Measurements from ENCODE around the gene TMEM45A.
"Not testable (repeated sequence)": the region's sequence is repeated elsewhere in the genome, so short reads cannot be mapped to it uniquely, and the experiment has no call there.

The TMEM45A gene, protein sequence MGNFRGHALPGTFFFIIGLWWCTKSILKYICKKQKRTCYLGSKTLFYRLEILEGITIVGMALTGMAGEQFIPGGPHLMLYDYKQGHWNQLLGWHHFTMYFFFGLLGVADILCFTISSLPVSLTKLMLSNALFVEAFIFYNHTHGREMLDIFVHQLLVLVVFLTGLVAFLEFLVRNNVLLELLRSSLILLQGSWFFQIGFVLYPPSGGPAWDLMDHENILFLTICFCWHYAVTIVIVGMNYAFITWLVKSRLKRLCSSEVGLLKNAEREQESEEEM

DNA sequence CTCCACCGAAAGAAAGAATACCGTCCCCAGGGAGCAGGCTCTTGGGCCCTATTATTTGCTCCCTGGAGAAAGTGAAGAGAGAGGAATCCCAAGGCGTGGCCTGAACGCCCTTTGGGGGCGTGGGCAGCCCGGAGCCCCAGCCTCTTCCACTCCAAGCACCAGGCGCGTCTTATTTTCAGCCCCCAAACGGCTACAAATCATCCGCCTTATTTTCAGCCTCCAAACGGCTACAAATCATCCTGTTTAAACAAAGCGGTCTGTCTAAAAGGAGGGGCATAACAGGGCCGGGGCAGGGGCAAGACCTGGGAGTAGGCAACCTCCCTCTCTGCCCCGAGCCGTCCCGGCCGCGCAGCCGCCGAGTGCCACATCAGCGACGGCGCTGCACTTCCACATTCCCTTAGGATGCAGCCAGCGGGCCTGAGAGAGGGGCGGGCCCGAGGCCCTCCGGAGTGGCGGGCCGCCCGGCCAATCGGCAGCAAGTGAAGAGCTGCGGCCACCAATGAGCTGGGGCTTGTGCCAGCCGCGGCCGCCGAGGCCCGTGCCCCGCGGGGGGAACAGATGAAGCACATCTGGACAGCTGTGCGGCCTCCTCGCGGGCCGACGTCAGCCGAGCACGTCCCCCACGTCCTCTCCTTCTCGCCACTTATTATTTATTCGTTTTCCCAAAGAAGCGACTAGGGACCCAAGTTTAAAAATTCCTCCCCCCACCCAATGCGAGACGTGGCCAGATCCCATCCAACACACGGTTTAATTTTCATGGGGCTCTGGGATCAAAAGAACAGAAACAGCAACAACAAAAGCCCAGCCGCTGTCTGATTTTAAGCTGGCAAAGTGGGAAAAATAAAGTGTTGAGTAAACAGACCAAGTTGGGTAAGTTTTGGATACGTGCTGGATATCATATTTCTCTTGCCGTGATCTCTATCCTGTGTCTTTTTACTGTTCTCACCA, at the start of gene TMEM45A:
TMEM45A (plus strand) TSS at position 561 of the 948 bp plus-strand sequence. CDS start 62,593 bp downstream, outside the sequence.
- DNase-seq, result peak; percentile 59

DNA sequence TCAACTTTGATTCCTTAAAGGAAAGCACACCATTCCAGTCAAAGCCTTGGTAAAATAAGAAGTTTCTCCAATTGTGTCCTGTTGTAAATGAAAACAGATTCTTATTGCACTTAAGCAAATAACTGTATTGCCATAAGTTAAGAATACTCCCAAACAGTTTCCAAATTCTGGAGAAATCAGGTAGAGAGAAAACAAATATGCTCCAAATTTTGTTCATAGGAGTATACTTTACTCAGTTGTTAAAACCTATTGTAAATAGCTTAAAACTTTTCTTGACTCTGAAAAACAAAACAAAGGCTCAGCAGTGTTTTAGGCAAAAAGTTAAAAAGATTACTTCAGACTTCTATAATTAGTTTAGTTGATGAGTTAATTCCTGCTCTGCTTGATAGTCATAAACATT, 48.7 kb upstream of the TMEM45A start:
- no peak for DNase-seq

DNA sequence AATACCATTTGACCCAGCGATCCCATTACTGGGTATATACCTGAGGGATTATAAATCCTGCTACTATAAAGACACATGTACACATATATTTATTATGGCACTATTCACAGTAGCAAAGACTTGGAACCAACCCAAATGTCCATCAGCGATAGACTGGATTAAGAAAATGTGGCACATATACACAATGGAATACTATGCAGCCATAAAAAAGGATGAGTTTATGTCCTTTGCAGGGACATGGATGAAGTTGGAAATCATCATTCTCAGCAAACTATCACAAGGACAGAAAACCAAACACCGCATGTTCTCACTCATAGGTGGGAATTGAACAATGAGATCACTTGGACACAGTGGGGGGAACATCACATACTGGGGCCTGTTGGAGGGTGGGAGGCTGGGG, 45.4 kb upstream of the TMEM45A start:
- not testable (repeated sequence) for DNase-seq

DNA sequence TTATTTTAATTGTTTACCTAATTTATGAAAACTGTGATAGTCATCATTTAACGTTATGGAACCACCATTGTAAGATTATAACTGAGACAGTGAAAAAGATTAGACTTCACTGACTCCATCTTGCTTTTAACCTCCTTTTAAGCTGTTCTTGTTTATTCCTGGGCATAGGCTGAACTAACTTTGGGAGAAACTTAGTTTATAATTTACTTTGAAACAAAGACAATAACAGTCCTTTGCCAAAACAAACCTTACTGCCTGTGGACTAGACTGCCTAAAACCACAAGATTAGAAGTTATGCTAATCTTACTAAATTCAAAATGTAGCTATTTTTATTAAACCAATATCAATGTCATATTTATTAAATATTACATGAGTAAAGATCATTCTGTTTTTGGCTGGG, 44.3 kb upstream of the TMEM45A start:
- no peak for DNase-seq

DNA sequence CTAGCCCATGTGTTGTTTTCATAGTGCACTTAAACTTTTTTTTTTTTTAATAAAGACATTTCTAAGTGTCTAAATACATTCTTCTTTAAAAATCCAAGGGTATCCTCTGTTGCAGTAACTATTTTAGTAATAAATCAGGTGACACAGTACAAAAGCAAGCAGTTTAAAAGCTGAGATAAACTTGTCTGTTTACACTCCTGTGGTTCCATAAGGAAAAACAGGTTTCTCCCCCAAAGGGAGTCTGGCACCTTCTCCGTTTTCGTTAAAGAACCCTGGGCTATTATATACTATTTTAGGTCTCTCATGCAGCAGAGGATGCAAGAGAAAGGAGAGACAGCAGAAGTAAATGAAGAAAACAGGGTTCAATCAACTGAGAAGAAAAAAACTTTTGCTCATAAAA, 43.2 kb upstream of the TMEM45A start:
- no peak for DNase-seq

DNA sequence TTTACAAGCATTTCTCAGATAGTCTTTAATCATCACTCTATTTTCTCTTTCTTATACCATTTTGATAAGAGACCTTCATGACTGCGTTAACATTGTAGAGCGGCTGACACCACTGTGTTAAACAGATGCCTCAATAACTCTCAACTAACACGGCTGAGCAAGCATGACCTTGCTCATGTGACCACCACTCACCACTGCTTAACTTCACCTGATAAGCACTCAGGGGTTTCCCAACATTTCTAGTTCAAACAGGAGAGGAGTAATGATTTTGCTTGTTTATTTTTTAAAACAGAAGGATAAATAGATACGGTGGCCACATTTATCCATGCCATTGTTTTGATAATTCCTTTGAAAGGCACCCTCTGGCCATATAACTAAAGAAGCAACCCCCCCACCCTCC, 37.7 kb upstream of the TMEM45A start:
- DNase-seq, result no peak

DNA sequence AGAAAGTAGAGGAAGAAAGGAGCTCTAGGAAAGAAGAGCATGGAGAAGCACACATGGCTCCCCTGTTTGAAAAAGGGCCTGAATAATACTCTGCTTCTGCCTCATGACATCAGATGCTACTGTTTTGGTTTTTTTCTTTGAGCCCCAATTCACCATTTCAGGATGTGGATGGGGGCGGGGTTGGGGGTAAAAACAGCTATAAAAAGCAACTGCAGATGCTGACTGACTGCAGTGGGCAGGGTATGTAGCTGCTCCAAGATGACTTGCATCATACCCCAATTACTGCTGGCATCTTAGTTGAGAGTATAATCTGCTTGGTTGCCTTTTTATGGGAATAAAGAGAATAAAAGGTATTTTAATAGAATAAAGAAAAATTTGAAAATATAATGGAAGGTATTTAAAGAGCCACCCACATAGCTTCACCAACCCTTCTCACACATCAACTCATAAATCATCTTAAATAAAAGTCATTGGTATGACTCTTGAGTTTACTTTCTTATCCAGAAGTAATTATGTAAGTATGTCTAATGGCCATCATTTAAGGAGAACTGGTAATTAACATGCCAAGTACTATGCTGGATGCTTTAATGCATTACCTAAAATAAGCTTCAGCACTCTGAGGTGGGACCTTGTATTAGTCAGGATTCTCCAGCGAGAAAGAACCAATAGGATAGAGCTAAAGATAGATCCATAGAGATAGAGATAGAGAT, 36.4 kb upstream of the TMEM45A start:
- DNase-seq, result no peak

DNA sequence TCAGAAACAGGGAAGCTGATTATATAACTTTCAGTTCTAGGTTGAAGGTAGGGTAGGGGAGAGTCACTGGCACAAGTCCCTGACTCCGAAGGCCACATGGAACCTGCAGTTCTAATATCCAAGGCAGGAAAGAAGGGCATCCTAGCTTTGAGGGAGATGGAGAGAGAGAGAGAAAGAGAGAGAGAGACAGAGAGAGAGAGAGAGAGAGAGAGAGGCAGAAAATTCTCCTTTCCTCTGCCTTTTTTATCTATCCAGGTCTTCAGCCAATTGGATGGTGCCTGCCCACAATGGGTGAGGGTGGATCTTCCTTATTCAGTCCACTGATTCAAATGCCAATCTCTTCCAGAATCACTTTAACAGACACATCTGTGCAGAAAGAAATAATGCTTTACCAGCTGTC, 35.7 kb upstream of the TMEM45A start:
- no peak for DNase-seq

DNA sequence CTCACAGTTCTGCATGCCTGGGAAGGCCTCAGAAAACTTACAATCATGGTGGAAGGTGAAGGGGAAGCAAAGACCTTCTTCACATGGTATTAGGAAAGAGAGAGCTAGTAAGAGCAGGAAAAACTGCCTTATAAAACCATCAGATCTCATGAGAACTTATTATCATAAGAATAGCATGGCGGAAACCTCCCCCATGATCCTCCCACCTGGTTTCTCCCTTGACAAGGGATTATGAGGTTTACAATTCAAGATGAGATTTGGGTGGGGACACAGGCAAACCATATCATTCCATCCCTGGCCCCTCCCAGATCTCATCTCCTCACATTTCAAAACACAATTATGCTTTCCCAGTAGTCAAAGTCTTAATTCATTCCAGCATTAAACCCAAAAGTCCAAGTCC, 34.6 kb upstream of the TMEM45A start:
- DNase-seq, result no peak

DNA sequence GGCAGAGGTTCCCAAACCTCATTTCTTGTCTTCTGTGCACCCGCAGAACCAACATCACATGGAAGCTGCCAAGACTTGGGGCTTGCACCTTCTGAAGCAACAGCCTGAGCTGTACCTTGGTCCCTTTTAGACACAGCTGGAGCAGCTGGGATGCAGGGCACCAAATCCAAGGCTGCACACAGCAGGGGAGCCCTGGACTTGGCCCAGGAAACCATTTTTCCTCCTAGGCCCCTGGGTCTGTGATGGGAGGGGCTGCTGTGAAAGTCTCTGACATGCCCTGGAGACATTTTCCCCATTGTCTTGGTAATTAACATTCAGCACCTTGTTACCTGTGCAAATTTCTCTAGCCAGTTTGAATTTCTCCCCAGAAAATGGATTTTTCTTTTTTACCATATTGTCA, 33.6 kb upstream of the TMEM45A start:
- DNase-seq, result no peak

DNA sequence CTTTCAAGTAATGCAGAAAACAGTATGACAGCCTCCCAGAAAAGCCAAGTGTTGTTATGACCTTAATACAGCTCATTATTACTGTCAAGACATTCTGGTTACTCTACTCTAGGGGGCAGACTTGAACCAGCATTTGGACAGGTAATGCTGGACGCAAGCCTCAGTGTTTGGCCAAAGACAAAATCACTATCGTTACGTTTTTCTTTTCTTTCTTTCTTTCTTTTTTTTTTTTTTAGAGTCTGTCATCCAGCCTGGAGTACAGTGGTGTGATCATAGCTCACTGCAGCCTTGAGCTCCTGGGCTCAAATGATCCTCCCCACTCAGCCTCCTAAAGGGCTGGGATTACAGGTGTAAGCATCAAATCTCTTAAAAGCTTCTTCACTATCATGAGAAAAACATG, 29.4 kb upstream of the TMEM45A start:
- DNase-seq, result no peak

DNA sequence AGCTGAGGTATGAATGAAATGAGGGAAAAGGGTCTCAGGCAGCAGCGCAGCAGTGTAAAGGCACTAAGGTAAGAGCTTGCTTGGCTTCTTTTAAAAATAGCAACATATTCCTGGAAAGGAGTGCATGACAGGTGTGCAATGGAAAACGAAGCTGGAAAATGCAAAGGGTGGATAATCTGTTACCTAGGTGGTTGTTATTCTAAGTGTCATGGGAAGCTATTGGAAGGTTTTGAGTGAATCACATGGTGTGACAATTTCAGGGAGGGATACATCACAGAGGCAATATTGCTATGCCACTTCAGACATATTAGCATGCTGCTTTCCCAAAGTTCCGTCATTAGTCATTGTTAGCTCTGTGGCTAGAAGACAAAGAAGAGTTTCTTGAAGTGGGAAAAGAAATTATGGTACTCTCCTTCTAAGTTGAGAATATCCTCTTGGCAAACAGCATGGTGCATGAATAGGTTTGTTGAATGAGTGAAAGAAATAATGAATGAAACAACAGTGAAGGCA, 28.7 kb upstream of the TMEM45A start:
- DNase-seq, result no peak

DNA sequence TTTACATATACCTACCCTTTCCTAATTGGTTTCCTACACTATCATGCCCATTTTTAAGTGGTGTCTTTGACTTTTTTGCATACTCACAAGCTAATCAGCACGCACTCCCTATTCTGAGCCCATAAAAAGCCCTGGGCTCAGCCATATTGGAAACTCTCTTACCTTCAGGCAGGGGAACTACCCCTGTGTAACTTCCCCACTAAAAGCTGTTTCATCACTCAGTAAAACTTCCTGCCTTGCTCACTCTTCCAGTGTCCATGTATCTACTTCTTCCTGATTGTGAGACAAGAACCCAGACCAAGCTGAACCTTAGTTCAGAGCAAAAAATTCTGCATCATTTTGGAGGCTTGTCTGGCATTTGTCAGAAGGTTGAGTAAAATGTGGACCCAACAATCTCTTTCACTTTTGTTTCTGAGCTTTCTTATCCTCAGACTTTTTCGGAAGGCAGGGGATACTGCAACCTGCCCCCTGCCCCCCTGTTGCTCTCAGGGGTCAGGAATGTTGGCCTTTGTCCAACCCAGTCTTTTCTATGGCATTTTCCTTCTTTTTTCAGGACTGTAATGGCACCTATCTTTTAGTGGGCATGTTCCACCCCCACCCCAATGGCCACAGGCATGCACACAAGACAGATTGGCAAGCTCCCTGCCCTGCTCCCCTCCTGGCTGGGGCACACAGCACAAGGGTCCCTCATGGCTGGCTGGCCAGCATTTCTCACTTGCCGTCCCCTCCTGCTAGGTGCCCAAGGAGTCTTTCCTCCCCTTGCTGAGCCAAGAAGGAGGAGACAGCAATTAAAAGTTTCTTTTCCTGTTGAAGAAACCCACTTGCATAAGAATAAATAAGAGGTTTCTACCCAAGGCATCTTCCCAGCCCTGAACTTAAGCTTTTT, 26.3 kb upstream of the TMEM45A start:
- DNase-seq, result no peak

DNA sequence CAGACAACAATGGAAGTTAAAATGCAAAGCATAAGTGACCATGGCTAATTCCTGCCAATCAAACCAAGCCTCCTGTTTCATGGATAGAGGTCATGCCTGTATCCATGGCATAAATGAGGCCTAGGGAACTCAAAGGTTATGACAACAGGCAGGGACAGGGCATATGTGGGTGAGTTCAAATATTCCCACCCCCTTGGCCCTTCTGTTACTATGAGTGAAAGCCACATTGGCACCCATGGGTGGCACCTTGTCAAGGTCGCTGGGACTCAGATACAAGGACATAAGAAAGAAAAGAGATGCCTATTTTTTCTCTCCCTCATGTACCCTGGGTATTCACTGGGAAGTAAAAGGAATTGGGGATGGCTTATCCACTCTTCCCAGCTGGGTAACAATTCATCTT, 25.3 kb upstream of the TMEM45A start:
- DNase-seq, result no peak

DNA sequence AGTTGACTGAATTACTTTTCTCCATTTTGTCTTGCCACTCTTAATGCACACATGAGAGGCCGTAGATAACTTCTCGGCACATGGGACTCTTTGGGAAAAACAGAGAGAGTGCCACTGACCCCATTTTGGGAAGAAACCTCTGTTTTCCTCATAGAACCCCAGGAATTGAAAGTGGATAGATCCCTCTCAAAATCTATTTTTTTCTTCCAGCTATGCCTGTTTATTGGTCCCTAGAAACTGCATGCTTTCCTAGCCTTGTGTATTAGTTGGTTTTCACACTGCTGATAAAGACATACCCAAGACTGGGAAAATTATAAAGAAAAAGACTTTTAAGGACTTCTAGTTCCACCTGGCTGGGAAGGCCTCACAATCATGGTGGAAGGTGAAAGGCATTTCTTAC, 23.7 kb upstream of the TMEM45A start:
- DNase-seq, result no peak

DNA sequence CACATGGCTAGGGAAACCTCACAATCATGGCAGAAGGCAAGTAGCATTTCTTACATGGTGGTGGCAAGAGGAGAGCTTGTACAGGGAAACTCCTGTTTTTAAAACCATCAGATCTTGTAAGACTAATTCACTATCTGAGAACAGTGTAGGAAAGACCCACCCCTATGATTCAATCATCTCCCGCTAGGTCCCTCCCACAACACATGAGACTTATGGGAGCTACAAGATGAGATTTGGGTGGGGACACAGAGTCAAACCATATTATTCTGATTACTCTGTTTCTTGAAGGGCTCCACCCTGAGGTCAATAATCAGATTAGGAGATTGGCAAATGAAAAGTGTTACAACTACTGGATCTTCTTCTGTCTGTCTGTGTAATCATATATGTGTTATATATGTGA, 21.5 kb upstream of the TMEM45A start:
- no peak for DNase-seq

DNA sequence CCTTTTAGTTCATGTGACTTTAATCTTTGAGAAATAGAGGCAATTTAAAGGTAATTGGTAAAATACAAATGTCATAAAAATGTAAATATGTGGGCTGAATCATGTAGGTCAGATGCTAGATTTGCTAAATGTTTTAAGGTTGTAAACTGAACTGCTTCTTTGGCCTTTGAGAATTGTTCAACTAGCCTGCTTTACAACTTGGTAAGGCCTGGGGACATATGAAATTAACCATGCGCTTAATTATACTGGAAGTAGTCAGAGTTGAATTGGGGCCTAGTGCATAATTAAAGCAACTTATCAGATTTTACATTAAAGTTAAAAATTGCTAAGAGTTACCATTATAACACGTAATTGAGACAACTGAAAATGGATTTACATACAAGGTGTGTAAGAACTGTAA, 21.0 kb upstream of the TMEM45A start:
- no peak for DNase-seq

DNA sequence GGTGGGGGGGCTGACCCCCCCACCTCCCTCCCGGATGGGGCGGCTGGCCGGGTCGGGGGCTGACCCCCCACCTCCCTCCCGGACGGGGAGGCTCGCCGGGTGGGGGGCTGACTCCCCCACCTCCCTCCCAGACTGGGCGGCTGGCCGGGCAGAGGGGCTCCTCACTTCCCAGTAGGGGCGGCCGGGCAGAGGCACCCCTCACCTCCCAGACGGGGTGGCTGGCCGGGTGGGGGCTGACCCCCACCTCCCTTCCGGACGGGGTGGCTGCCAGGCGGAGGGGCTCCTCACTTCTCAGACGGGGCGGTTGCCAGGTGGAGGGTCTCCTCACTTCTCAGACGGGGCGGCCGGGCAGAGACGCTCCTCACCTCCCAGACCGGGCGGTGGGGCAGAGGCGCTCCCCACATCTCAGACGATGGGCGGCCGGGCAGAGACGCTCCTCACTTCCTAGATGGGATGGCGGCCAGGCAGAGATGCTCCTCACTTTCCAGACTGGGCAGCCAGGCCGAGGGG, 14.5 kb upstream of the TMEM45A start:
- DNase-seq, result not testable (repeated sequence)

DNA sequence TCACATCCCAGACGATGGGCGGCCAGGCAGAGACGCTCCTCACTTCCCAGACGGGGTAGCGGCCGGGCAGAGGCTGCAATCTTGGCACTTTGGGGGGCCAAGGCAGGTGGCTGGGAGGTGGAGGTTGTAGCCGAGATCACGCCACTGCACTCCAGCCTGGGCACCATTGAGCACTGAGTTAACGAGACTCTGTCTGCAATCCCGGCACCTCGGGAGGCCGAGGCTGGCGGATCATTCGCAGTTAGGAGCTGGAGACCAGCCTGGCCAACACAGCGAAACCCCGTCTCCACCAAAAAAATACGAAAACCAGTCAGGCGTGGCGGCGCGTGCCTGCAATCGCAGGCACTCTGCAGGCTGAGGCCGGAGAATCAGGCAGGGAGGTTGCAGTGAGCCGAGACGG, 13.9 kb upstream of the TMEM45A start:
- not testable (repeated sequence) for DNase-seq

DNA sequence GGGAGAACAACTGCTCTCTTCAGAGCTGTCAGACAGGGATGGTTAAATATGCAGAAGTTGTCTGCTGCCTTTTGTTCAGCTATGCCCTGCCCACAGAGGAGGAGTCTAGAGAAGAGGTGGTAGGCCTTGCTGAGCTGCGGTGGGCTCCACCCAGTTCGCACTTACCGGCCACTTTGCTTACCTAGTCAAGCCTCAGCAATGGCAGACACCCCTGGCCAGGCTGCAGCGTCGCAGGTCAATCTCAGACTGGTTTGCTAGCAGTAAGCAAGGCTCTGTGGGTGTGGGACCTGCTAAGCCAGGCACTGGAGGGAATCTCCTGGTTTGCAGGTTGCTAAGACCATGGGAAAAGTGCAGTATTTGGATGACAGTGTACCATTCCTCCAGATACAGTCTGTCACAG, 12.3 kb upstream of the TMEM45A start:
- DNase-seq, result no peak

DNA sequence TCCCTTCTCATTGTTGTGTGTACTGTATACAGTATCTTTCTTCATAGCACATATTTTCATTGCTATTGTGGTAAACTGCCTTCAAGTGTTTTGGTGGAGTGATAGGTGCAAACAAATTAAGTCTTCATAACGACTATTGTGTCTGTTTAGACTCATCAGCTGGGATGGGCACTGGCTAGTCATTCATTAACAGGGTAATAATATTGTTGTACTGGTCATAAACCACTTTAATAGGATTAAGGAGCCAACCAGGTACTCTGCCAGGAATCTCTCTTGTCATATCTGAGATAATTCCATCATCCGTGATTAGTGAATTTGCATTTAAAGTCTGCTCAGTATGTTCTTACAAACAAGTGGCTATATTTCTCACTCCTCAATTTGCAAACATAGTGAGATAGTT, 10.2 kb upstream of the TMEM45A start:
- DNase-seq, result no peak

DNA sequence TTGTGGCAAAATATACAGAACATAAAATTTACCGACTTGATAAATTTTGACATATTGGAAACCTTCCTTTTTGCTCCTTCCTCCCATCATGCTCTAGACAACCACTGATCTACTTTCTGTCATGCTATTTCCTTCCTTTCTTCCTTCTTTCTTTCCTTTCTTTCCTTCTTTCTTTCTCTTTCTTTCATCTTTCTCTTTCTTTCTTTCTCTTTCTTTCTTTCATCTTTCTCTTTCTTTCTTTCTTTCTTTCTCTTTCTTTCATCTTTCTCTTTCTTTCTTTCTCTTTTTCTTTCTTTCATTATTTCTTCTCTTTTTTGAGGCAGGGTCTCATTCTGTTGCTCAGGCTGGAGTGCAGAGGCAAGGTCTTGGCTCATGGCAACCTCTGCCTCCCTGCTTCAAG, 8.9 kb upstream of the TMEM45A start:
- DNase-seq, result no peak
